ENCODE results near the gene PRSS1. TPM values are rescaled to one million over a fixed set of nuclear protein-coding genes. Genes with fewer than 3 reads are reported as not detected.

PRSS1 gene
- not detected in 2 replicates for total RNA-seq

GRCh38 chr7:142749218-142749993, at the start of gene PRSS1:
Gene PRSS1 (plus strand): TSS chr7:142749472. CDS start chr7:142749485, 13 bp downstream.

DNA sequence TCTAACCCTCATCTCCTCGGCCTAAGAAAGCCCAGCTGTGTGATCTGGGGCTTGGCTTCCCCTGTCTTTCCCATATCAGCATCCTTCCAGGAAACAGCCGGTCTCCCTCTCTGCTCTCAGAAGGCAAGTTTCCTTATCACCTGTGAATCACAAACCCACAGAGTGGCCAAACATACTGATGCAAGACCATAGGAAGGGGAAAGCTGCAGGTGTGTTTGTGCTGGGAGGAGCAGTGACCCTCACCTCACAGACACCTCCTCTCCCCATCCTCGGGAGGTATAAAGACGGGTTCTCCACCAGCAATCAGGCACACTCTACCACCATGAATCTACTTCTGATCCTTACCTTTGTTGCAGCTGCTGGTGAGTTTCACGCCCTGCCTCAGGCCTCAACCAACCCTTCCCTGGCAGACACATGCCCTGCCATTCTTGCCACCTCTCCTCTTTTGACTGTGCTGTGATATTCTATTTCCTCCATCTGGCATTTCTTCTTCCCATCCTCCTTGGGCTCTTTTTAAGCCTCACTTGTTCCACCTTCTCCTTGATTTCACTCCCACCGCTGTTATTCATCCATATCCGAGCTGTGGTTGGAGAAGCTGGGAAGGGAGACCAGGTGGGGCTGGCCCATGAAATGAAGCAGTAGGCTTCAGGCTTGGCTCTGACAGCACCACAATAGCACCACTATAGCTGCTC, 21.5 kb downstream of the PRSS1 start, which contains the start of gene PRSS2:
PRSS2 (plus strand) TSS at position 310 of the 692 bp plus-strand sequence; CDS start at position 323, 13 bp downstream.

Other genes with a start within 250 kb of the PRSS1 start
- not detected in 2 replicates for gene PRSS2, start 21.5 kb downstream of the PRSS1 start, total RNA-seq
- 0.34 and 3.2 TPM in 2 replicates for gene EPHB6, start 105.6 kb downstream of the PRSS1 start, total RNA-seq
- 0.14 TPM in 1 of 2 replicates, not detected in the other for gene TRPV6, start 136.3 kb downstream of the PRSS1 start, total RNA-seq
- gene TRPV5, start 184.3 kb downstream of the PRSS1 start, total RNA-seq: not detected in 2 replicates
- not detected in 2 replicates for gene LLCFC1, start 190.0 kb downstream of the PRSS1 start, total RNA-seq
- gene KEL, start 212.9 kb downstream of the PRSS1 start, total RNA-seq: 0.28 TPM in 1 of 2 replicates, not detected in the other

All from nasal cavity respiratory epithelium epithelial cell of viscerocranial mucosa (primary cell).